ENCODE results near the gene ZNF883.

Gene ZNF883

GRCh38 chr9:112917047-112917986 lies 94.7 kb downstream of the ZNF883 start:
- no peak for DNase-seq

GRCh38 chr9:112914524-112914923 lies 97.5 kb downstream of the ZNF883 start:
- DNase-seq = no peak

GRCh38 chr9:112913326-112913725 lies 98.7 kb downstream of the ZNF883 start:
- no peak for DNase-seq

GRCh38 chr9:112912636-112913035 lies 99.4 kb downstream of the ZNF883 start:
- DNase-seq = no peak

- no peak for DNase-seq
These were observed 100.3 kb downstream of the ZNF883 start for GRCh38 chr9:112911736-112912135.

Data from midbrain (tissue), 1 donor.